H9 (cell line): ENCODE results near the gene PROX2. TPM values are rescaled to one million over a fixed set of nuclear protein-coding genes. Genes with fewer than 3 reads are reported as not detected.

Source experiments
- DNase-seq: peaks from one replicate; pipeline ENCODE4 v3.0.0-alpha.2; 2017
- H2AFZ ChIP-seq: one replicate; pipeline ENCODE4 v1.6.1; 2013; ENCODE audit warnings: mild to moderate bottlenecking, low read length, control low read depth, moderate library complexity
- H2AK5ac ChIP-seq: 2 replicates; pipeline ENCODE4 v1.6.1; 2013; ENCODE audit warnings: low read length, control low read depth, mixed read lengths; ENCODE audit not compliant: insufficient read length
- H2BK120ac ChIP-seq: one replicate; pipeline ENCODE4 v1.6.1; 2013; ENCODE audit warnings: low read depth, mild to moderate bottlenecking, low read length, control low read depth, inconsistent platforms; ENCODE audit not compliant: poor library complexity, severe bottlenecking
- H2BK12ac ChIP-seq: 2 replicates; pipeline ENCODE4 v1.6.1; 2013; ENCODE audit warnings: low read length, control low read depth, mixed read lengths, low read depth; ENCODE audit not compliant: insufficient read length
- H2BK15ac ChIP-seq: 2 replicates; pipeline ENCODE4 v1.6.1; 2013; ENCODE audit warnings: low read depth, low read length, control low read depth
- H2BK20ac ChIP-seq: one replicate; pipeline ENCODE4 v1.6.1; 2013; ENCODE audit warnings: low read depth, mild to moderate bottlenecking, low read length, control low read depth, inconsistent platforms; ENCODE audit not compliant: poor library complexity, severe bottlenecking
- H2BK5ac ChIP-seq: 2 replicates; pipeline ENCODE4 v1.6.1; 2013; ENCODE audit warnings: low read length, control low read depth, mixed read lengths; ENCODE audit not compliant: insufficient read length
- H3K14ac ChIP-seq: 2 replicates; pipeline ENCODE4 v1.6.1; 2013; ENCODE audit warnings: low read length, control low read depth; ENCODE audit not compliant: insufficient read depth
- H3K18ac ChIP-seq: 2 replicates; pipeline ENCODE4 v1.6.1; 2013; ENCODE audit warnings: low read depth, mild to moderate bottlenecking, mixed read lengths, low read length, control low read depth; ENCODE audit not compliant: insufficient read length
- H3K23ac ChIP-seq: 2 replicates; pipeline ENCODE4 v1.6.1; 2013; ENCODE audit warnings: low read length, control low read depth, mixed read lengths, low read depth; ENCODE audit not compliant: insufficient read length
- H3K23me2 ChIP-seq: 2 replicates; pipeline ENCODE4 v1.6.1; 2013; ENCODE audit warnings: low read depth, mild to moderate bottlenecking, mixed read lengths, low read length, control low read depth; ENCODE audit not compliant: insufficient read length, poor library complexity, severe bottlenecking
- H3K27ac ChIP-seq: 2 replicates; pipeline ENCODE4 v1.5.1; 2013; ENCODE audit warnings: low read length, control low read depth, mixed read lengths, low read depth; ENCODE audit not compliant: insufficient read length
- H3K27me3 ChIP-seq: 2 replicates; pipeline ENCODE4 v1.6.1; 2013; ENCODE audit warnings: low read length, control low read depth, inconsistent platforms; ENCODE audit not compliant: insufficient read depth
- H3K4ac ChIP-seq: 2 replicates; pipeline ENCODE4 v1.6.1; 2013; ENCODE audit warnings: low read depth, mild to moderate bottlenecking, control low read depth, inconsistent platforms, low read length, moderate library complexity
- H3K4me1 ChIP-seq: 2 replicates; pipeline ENCODE4 v1.6.1; 2013; ENCODE audit warnings: low read length, control low read depth, inconsistent platforms; ENCODE audit not compliant: insufficient read depth
- H3K4me2 ChIP-seq: 2 replicates; pipeline ENCODE4 v1.6.1; 2013; ENCODE audit warnings: low read length, control low read depth, mixed read lengths; ENCODE audit not compliant: insufficient read length, insufficient read depth
- H3K56ac ChIP-seq: 2 replicates; pipeline ENCODE4 v1.6.1; 2013; ENCODE audit warnings: low read depth, mild to moderate bottlenecking, mixed read lengths, low read length, control low read depth; ENCODE audit not compliant: insufficient read length
- H3K79me1 ChIP-seq: 2 replicates; pipeline ENCODE4 v1.6.1; 2013; ENCODE audit warnings: low read depth, mild to moderate bottlenecking, moderate library complexity, low read length, control low read depth, inconsistent platforms; ENCODE audit not compliant: insufficient read depth, poor library complexity, severe bottlenecking
- H3K79me2 ChIP-seq: 2 replicates; pipeline ENCODE4 v1.6.1; 2013; ENCODE audit warnings: low read length, control low read depth, inconsistent platforms; ENCODE audit not compliant: insufficient read depth
- H3K9ac ChIP-seq: 2 replicates; pipeline ENCODE4 v1.6.1; 2013; ENCODE audit warnings: low read length, control low read depth, mixed read lengths; ENCODE audit not compliant: insufficient read length; ENCODE audit errors: extremely low read depth
- H3K9me3 ChIP-seq: one replicate; pipeline ENCODE4 v1.6.1; 2013; ENCODE audit warnings: low read depth, low read length, inconsistent platforms; ENCODE audit not compliant: control insufficient read depth
- H3T11ph ChIP-seq: one replicate; pipeline ENCODE4 v1.6.1; 2013; ENCODE audit warnings: mild to moderate bottlenecking, low read length, control low read depth, inconsistent platforms
- H4K20me1 ChIP-seq: one replicate; pipeline ENCODE4 v1.6.1; 2013; ENCODE audit not compliant: control insufficient read depth, insufficient read length, insufficient read depth
- H4K5ac ChIP-seq: 2 replicates; pipeline ENCODE4 v1.6.1; 2013; ENCODE audit warnings: low read depth, mild to moderate bottlenecking, mixed read lengths, low read length, control low read depth; ENCODE audit not compliant: insufficient read length
- H4K8ac ChIP-seq: replicated peaks from 2 replicates; pipeline ENCODE4 v1.6.1; 2013; ENCODE audit warnings: low read length, control low read depth, mixed read lengths, low read depth; ENCODE audit not compliant: insufficient read length
- H4K91ac ChIP-seq: 2 replicates; pipeline ENCODE4 v1.6.1; 2013; ENCODE audit warnings: low read depth, mild to moderate bottlenecking, moderate library complexity, mixed read lengths, low read length, control low read depth; ENCODE audit not compliant: insufficient read length
- H3K27ac Mint-ChIP-seq, 3 experiments: 2 replicates in 2 of 3; 3 replicates in 1 of 3; pipeline ENCODE4 v1.8.0; 2020 to 2021; ENCODE audit warnings: mixed read lengths in 3 of 3, mild to moderate bottlenecking in 1 of 3, moderate library complexity in 1 of 3
- H3K27me3 Mint-ChIP-seq: 2 replicates; pipeline ENCODE4 v1.8.0; 2021; ENCODE audit warnings: low read depth, mild to moderate bottlenecking, moderate library complexity, mixed read lengths
- H3K36me3 Mint-ChIP-seq, 3 experiments: 2 replicates in 2 of 3; 3 replicates in 1 of 3; pipeline ENCODE4 v1.8.0; 2020 to 2021; ENCODE audit warnings: low read depth in 3 of 3, mixed read lengths in 3 of 3; ENCODE audit not compliant: insufficient read depth in 1 of 3
- H3K4me1 Mint-ChIP-seq, 2 experiments: 2 replicates each; pipeline ENCODE4 v1.8.0; 2020; ENCODE audit warnings: mixed read lengths in 2 of 2
- H3K4me3 Mint-ChIP-seq, 2 experiments: 2 replicates in 1 of 2; 3 replicates in 1 of 2; pipeline ENCODE4 v1.8.0; 2020 to 2021; ENCODE audit warnings: mild to moderate bottlenecking in 2 of 2, mixed read lengths in 2 of 2, moderate library complexity in 1 of 2
- H3K9me3 Mint-ChIP-seq, 2 experiments: 2 replicates in 1 of 2; 3 replicates in 1 of 2; pipeline ENCODE4 v1.8.0; 2020; ENCODE audit warnings: mild to moderate bottlenecking in 2 of 2, mixed read lengths in 2 of 2, moderate library complexity in 1 of 2
- WGBS: extraction: QIAGEN DNeasy Blood & Tissue Kit; methylation state at CpG from one replicate; pipeline ENCODE4 v1.1.7; 2013; ENCODE audit warnings: missing lambda C conversion rate, low lambda C conversion rate, mixed read lengths; ENCODE audit not compliant: insufficient read length; ENCODE audit errors: extremely low coverage; 5-methylcytosine and 5-hydroxymethylcytosine counted together
- total RNA-seq: library from RNA; stranded (reverse); gene quantifications from 2 replicates; pipeline ENCODE4 v1.2.1, GENCODE V29; 2021
- TF ChIP-seq, protein P1 (sequence below): fragments of 200-600 bp; sonication (generic); conservative IDR thresholded peaks from 3 replicates; pipeline ENCODE4 v1.8.0; 2021; ENCODE audit warnings: antibody characterized with exemption, mild to moderate bottlenecking

Gene PROX2
- total RNA-seq, 1 experiment from 2014 or later: not detected

DNA sequence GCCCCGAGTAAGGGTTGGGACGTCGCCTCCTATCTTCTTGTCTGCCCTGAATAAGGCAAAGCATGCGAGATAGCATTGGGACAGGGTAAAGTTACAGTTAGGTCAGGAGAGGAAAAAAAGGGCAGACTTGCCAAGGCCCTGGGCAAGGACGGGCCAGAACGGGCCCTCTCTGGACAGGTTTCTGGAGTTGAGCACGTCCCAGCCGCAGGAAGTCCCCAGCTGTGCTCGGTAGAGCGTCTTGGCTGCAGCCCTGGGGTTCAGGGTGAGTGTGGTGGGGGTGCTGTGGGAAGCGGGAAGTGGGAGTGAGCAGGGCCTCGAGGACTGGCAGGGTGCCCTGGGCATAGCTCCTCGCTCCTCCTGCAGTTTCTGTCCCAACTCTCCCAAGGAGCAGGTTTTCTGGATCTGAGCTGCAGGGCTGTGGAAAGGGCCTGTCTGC lies 41.7 kb upstream of the PROX2 start:
- H2BK20ac ChIP-seq: no peak overlapping the region
- TF ChIP-seq, protein P1, sequence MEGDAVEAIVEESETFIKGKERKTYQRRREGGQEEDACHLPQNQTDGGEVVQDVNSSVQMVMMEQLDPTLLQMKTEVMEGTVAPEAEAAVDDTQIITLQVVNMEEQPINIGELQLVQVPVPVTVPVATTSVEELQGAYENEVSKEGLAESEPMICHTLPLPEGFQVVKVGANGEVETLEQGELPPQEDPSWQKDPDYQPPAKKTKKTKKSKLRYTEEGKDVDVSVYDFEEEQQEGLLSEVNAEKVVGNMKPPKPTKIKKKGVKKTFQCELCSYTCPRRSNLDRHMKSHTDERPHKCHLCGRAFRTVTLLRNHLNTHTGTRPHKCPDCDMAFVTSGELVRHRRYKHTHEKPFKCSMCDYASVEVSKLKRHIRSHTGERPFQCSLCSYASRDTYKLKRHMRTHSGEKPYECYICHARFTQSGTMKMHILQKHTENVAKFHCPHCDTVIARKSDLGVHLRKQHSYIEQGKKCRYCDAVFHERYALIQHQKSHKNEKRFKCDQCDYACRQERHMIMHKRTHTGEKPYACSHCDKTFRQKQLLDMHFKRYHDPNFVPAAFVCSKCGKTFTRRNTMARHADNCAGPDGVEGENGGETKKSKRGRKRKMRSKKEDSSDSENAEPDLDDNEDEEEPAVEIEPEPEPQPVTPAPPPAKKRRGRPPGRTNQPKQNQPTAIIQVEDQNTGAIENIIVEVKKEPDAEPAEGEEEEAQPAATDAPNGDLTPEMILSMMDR: no peak
- no peaks in the 10 kb centered on the region for H3K9me3 ChIP-seq
- H3K27me3 Mint-ChIP-seq: peaks cover 3% of the 10 kb centered on the region
- peak overlapping the region in 2 of 3 experiments; percentile 9 to 77; a peak in 4 of 7 replicates for H3K27ac Mint-ChIP-seq
- no peak overlapping the region for H2BK12ac ChIP-seq
- H3K4me2 ChIP-seq: no peak overlapping the region
- peaks cover 2% of the 10 kb centered on the region for H3K23me2 ChIP-seq
- no peaks in the 10 kb centered on the region for H3K79me2 ChIP-seq
- H3K4me1 Mint-ChIP-seq: peaks cover 6 to 7% of the 10 kb centered on the region in 2 experiments; a peak in 3 of 4 replicates
- no peaks in the 10 kb centered on the region for H4K20me1 ChIP-seq
- no peak overlapping the region for H3K23ac ChIP-seq
- H3K4me1 ChIP-seq: no peaks in the 10 kb centered on the region; the same call in 1 of the 2 replicates
- H3K27ac ChIP-seq: no peak overlapping the region
- DNase-seq: no peak
- no peak overlapping the region for H4K8ac ChIP-seq
- H4K91ac ChIP-seq: no peak overlapping the region
- H2BK15ac ChIP-seq: no peak overlapping the region
- no peak overlapping the region; a peak in 1 of 5 replicates for H3K4me3 Mint-ChIP-seq
- H3K56ac ChIP-seq: no peak overlapping the region
- no peak overlapping the region for H4K5ac ChIP-seq
- H3K36me3 Mint-ChIP-seq: peaks cover 0 to 6% (median 0%) of the 10 kb centered on the region in 3 experiments; a peak in 2 of 7 replicates
- H3K9ac ChIP-seq: no peak overlapping the region
- no CpG with 5 or more reads among the region's 13 CpGs for WGBS
- H3K79me1 ChIP-seq: no peaks in the 10 kb centered on the region
- H3K14ac ChIP-seq: no peak overlapping the region; the same call in 1 of the 2 replicates
- no peak overlapping the region for H3K18ac ChIP-seq
- no peak overlapping the region for H3T11ph ChIP-seq
- H2AK5ac ChIP-seq: no peak overlapping the region
- no peak overlapping the region for H2BK5ac ChIP-seq
- no peaks in the 10 kb centered on the region for H3K9me3 Mint-ChIP-seq
- H2AFZ ChIP-seq: no peak overlapping the region
- no peak overlapping the region for H2BK120ac ChIP-seq
- no peaks in the 10 kb centered on the region for H3K27me3 ChIP-seq
- no peak overlapping the region for H3K4ac ChIP-seq
